GM19395 (cell line): ENCODE measurements around the gene SEMA6A.

ENCODE experiments used
- ATAC-seq: cut with Tn5 transposase; IDR thresholded peaks from one replicate; pipeline ENCODE4 v1.9.1; 2021; ENCODE audit warnings: mild to moderate bottlenecking, moderate library complexity; ENCODE audit not compliant: unreplicated experiment

The SEMA6A gene

GRCh38 chr5:116574367-116575325 is at the start of gene SEMA6A:
SEMA6A (minus strand) TSS chr5:116574823; CDS start chr5:116504944, 69,879 bp downstream.
- ATAC-seq: peak; percentile 55

GRCh38 chr5:116622375-116623050 is 47.9 kb upstream of the SEMA6A start:
- no peak for ATAC-seq

- ATAC-seq: no peak
These were observed 47.0 kb upstream of the SEMA6A start for GRCh38 chr5:116621599-116621998.

- no peak for ATAC-seq
These were observed 42.3 kb upstream of the SEMA6A start for GRCh38 chr5:116616876-116617275.

- ATAC-seq: no peak
These were observed 39.9 kb upstream of the SEMA6A start for GRCh38 chr5:116614603-116614920.

GRCh38 chr5:116613445-116613844 is 38.8 kb upstream of the SEMA6A start:
- ATAC-seq: peak; percentile 42

GRCh38 chr5:116612431-116612830 is 37.8 kb upstream of the SEMA6A start:
- ATAC-seq: no peak

- ATAC-seq: no peak
These were observed 30.9 kb upstream of the SEMA6A start for GRCh38 chr5:116605310-116606070.

- ATAC-seq: no peak
These were observed 30.2 kb upstream of the SEMA6A start for GRCh38 chr5:116604805-116605204.

- ATAC-seq: no peak
These were observed 26.3 kb upstream of the SEMA6A start for GRCh38 chr5:116600876-116601275.

GRCh38 chr5:116598911-116599310 is 24.3 kb upstream of the SEMA6A start:
- no peak for ATAC-seq

GRCh38 chr5:116595498-116595897 is 20.9 kb upstream of the SEMA6A start:
- no peak for ATAC-seq

GRCh38 chr5:116593340-116593739 is 18.7 kb upstream of the SEMA6A start:
- ATAC-seq: no peak

- no peak for ATAC-seq
These were observed 10.6 kb upstream of the SEMA6A start for GRCh38 chr5:116585227-116585626.

GRCh38 chr5:116583862-116584222 is 9.2 kb upstream of the SEMA6A start:
- no peak for ATAC-seq

GRCh38 chr5:116583085-116583861 is 8.7 kb upstream of the SEMA6A start:
- ATAC-seq: no peak

- no peak for ATAC-seq
These were observed 7.3 kb upstream of the SEMA6A start for GRCh38 chr5:116581910-116582309.

GRCh38 chr5:116579144-116579543 is 4.5 kb upstream of the SEMA6A start:
- ATAC-seq: no peak

- no peak for ATAC-seq
These were observed 4.1 kb upstream of the SEMA6A start for GRCh38 chr5:116578676-116579075.

GRCh38 chr5:116577064-116577788 is 2.6 kb upstream of the SEMA6A start:
- ATAC-seq: peak; percentile 61
